Measurements from ENCODE around the gene SSBP2.

DNA sequence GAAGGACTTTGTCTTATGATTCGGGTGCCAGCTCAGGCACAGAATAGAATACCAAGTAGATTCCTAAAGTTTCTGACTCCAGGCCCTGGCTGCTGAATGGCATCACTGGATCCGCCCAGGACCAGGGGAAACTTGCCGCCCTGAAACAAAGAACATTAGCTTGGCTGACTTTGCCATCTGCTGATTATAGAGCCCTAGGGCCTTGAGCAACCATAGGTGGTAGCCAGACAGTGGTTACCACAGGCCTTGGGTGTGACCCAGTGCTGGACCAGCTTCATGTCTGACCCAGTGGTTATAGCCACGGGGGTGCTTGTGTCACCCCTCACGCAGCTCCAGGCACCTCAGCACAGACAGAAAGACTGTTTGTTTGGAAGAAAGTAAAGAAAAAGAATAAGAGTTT is 62.7 kb downstream of the SSBP2 start:
- TF ChIP-seq, protein P1, sequence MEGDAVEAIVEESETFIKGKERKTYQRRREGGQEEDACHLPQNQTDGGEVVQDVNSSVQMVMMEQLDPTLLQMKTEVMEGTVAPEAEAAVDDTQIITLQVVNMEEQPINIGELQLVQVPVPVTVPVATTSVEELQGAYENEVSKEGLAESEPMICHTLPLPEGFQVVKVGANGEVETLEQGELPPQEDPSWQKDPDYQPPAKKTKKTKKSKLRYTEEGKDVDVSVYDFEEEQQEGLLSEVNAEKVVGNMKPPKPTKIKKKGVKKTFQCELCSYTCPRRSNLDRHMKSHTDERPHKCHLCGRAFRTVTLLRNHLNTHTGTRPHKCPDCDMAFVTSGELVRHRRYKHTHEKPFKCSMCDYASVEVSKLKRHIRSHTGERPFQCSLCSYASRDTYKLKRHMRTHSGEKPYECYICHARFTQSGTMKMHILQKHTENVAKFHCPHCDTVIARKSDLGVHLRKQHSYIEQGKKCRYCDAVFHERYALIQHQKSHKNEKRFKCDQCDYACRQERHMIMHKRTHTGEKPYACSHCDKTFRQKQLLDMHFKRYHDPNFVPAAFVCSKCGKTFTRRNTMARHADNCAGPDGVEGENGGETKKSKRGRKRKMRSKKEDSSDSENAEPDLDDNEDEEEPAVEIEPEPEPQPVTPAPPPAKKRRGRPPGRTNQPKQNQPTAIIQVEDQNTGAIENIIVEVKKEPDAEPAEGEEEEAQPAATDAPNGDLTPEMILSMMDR (conservative IDR thresholded peaks at IDR 0.05 in 1 of 2, IDR thresholded peaks at IDR 0.05 in 1 of 2; ENCODE audit: low read depth in 1 of 2, low read length in 2 of 2) = no peak
- TF ChIP-seq EZH2 (IDR thresholded peaks at IDR 0.05; ENCODE audit: low read length, missing control alignments) = no peak
